NT2/D1 (cell line): Measurements from ENCODE around the gene CAPZB.

Experiments used
- YY1 ChIP-seq: IDR thresholded peaks from 2 replicates; pipeline ENCODE4 v1.6.1; 2011; ENCODE audit not compliant: insufficient read length, insufficient read depth
- ZNF274 ChIP-seq: IDR thresholded peaks from 2 replicates; pipeline ENCODE4 v1.6.1; 2011; ENCODE audit warnings: mild to moderate bottlenecking, low read depth, low read length

GRCh38 chr1:19472174-19472573 lies 13.2 kb downstream of the CAPZB start:
- no peak for TF ChIP-seq YY1
- no peak for TF ChIP-seq ZNF274
